ENCODE results near the gene FAM149A. TPM values are rescaled to one million over a fixed set of nuclear protein-coding genes. Genes with fewer than 3 reads are reported as not detected.

FAM149A gene
- polyA plus RNA-seq, 1 donor from 2014 or later = 9.1 TPM

DNA sequence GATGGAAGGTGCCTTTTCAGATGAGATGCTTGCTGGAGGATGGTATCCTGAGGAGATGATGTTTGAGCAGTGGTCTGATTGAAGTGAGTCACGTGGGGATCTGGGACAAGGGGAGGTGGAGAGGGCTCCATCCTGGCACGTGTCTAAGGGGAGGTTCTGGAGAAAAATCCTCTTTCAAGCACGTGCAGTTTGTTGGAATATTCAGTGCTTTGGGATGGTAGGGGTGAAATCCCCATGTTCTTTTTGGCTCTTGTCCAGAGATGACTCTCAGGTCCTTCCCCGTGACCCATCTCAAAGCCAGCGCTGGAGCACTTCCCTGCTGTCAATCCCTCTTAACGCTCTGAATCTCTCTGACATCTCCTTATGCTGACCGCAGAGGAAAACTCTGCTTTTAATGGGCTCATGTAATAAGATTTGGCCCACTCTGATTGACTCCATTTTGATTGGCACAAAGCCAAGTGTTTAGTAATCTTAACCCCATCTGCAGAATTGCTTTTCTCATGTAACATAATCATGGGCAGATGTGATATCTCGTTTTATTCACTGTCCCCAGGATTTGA lies 112.0 kb downstream of the FAM149A start:
- H3K79me2 ChIP-seq (replicated peaks; ENCODE audit: insufficient read depth, low read length) = no peaks in the 10 kb centered on the region
- no peaks in the 10 kb centered on the region for H4K20me1 ChIP-seq (ENCODE audit: insufficient read depth)
- H3K9ac ChIP-seq (ENCODE audit: low read length) = no peak overlapping the region
- H3F3A ChIP-seq (ENCODE audit: insufficient read depth, low read length, poor library complexity, severe bottlenecking) = no peaks in the 10 kb centered on the region
- H3K27me3 ChIP-seq (ENCODE audit: insufficient read depth, low read depth, low read length) = no peaks in the 10 kb centered on the region
- H2AFZ ChIP-seq (ENCODE audit: low read depth, low read length) = no peak overlapping the region
- H3K4me3 ChIP-seq (ENCODE audit: low read length) = no peak overlapping the region
- no peaks in the 10 kb centered on the region for H3K36me3 ChIP-seq (ENCODE audit: insufficient read depth, low read length)
- H3K27ac ChIP-seq (ENCODE audit: low read length) = no peak overlapping the region
- no peaks in the 10 kb centered on the region for H3K9me2 ChIP-seq (ENCODE audit: insufficient read depth, low read length)
- H3K9me3 ChIP-seq (ENCODE audit: low read length) = no peaks in the 10 kb centered on the region
- H3K4me2 ChIP-seq (ENCODE audit: low read length) = no peak overlapping the region
- TF ChIP-seq SMC3 (conservative IDR thresholded peaks at IDR 0.05; ENCODE audit: poor library complexity) = no peak

DNA sequence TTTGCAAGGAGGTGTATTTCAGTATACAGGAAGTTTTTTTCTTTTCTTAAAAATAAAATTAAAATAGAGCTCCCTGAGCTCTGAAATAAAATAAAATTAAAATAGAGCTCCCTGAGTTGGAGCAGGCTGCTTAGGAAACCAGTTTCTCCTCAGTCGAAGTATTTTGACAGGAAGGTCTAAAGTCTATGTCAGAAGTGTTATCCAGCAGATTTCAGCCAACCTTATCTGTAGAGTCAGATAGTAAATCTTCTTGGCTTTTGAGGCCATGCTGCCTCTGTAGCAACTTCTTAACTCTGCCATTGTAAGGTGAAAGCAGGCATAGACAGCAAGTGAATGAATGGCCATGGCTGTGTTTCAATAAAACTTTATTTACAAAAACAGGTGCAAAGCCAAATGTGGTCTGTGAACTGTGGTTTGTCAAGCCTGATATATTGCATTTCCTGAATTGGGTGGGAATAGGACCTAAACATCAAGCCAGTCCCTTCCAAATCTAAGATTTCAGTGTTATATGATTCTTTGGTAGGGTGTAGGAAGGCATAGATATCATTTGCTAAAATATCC lies 113.3 kb downstream of the FAM149A start:
- no peak for TF ChIP-seq MXI1 (conservative IDR thresholded peaks at IDR 0.05; ENCODE audit: poor library complexity, severe bottlenecking)
- TF ChIP-seq, protein P1, sequence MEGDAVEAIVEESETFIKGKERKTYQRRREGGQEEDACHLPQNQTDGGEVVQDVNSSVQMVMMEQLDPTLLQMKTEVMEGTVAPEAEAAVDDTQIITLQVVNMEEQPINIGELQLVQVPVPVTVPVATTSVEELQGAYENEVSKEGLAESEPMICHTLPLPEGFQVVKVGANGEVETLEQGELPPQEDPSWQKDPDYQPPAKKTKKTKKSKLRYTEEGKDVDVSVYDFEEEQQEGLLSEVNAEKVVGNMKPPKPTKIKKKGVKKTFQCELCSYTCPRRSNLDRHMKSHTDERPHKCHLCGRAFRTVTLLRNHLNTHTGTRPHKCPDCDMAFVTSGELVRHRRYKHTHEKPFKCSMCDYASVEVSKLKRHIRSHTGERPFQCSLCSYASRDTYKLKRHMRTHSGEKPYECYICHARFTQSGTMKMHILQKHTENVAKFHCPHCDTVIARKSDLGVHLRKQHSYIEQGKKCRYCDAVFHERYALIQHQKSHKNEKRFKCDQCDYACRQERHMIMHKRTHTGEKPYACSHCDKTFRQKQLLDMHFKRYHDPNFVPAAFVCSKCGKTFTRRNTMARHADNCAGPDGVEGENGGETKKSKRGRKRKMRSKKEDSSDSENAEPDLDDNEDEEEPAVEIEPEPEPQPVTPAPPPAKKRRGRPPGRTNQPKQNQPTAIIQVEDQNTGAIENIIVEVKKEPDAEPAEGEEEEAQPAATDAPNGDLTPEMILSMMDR (IDR thresholded peaks at IDR 0.05; ENCODE audit: poor library complexity, severe bottlenecking) = no peak
- TF ChIP-seq RAD21 (conservative IDR thresholded peaks at IDR 0.05) = no peak
- no peak for TF ChIP-seq EP300 (conservative IDR thresholded peaks at IDR 0.05; ENCODE audit: poor library complexity, severe bottlenecking)
- TF ChIP-seq TAF1 (IDR thresholded peaks at IDR 0.05; ENCODE audit: low read depth) = no peak
- Histone ChIP-seq H3K79me2 (replicated peaks; ENCODE audit: insufficient read depth, low read length) (no peaks in the 10 kb centered on the region), H3K27me3 (ENCODE audit: insufficient read depth, low read depth, low read length) (no peaks in the 10 kb centered on the region), H4K20me1 (ENCODE audit: insufficient read depth) (no peaks in the 10 kb centered on the region), H3K4me2 (ENCODE audit: low read length) (no peak overlapping the region), H3K9ac (ENCODE audit: low read length) (no peak overlapping the region), H2AFZ (ENCODE audit: low read depth, low read length) (no peak overlapping the region), H3K36me3 (ENCODE audit: insufficient read depth, low read length) (no peaks in the 10 kb centered on the region), H3K9me3 (ENCODE audit: low read length) (no peaks in the 10 kb centered on the region), H3F3A (ENCODE audit: insufficient read depth, low read length, poor library complexity, severe bottlenecking) (no peaks in the 10 kb centered on the region), H3K4me3 (ENCODE audit: low read length) (no peak overlapping the region), H3K27ac (ENCODE audit: low read length) (no peak overlapping the region), H3K9me2 (ENCODE audit: insufficient read depth, low read length) (no peaks in the 10 kb centered on the region)

DNA sequence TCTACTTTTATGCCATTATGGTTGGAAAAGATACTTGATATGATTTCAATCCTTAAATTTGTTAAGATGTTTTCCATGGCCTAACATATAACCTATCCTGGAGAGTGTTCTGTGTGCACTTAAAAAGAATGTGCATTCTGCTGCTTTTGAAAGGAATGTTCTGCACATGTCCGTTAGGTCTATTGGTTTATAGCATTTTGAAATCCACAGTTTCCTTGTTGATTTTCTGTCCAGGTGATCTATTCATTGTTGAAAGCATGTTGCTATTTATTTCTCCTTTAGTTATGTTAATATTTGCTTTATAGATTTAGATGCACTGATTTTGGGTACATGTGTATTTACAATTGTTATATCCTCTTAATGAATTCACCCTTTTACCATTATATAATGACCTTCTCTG lies 117.1 kb downstream of the FAM149A start:
- H3K4me2 ChIP-seq (ENCODE audit: low read length) = no peak overlapping the region
- no peaks in the 10 kb centered on the region for H3K79me2 ChIP-seq (replicated peaks; ENCODE audit: insufficient read depth, low read length)
- H3K9me3 ChIP-seq (ENCODE audit: low read length) = peaks cover 3% of the 10 kb centered on the region
- no peak overlapping the region for H2AFZ ChIP-seq (ENCODE audit: low read depth, low read length)
- no peak overlapping the region for H3K27ac ChIP-seq (ENCODE audit: low read length)
- H3K9me2 ChIP-seq (ENCODE audit: insufficient read depth, low read length) = no peaks in the 10 kb centered on the region
- H3K27me3 ChIP-seq (ENCODE audit: insufficient read depth, low read depth, low read length) = no peaks in the 10 kb centered on the region
- H3K4me3 ChIP-seq (ENCODE audit: low read length) = no peak overlapping the region
- H4K20me1 ChIP-seq (ENCODE audit: insufficient read depth) = no peaks in the 10 kb centered on the region
- H3K9ac ChIP-seq (ENCODE audit: low read length) = no peak overlapping the region
- TF ChIP-seq RAD21 (conservative IDR thresholded peaks at IDR 0.05) = no peak
- no peak for TF ChIP-seq TAF1 (IDR thresholded peaks at IDR 0.05; ENCODE audit: low read depth)
- TF ChIP-seq, protein P1 (IDR thresholded peaks at IDR 0.05; ENCODE audit: poor library complexity, severe bottlenecking) = no peak
- no peak for TF ChIP-seq MXI1 (conservative IDR thresholded peaks at IDR 0.05; ENCODE audit: poor library complexity, severe bottlenecking)
- TF ChIP-seq, protein P2, sequence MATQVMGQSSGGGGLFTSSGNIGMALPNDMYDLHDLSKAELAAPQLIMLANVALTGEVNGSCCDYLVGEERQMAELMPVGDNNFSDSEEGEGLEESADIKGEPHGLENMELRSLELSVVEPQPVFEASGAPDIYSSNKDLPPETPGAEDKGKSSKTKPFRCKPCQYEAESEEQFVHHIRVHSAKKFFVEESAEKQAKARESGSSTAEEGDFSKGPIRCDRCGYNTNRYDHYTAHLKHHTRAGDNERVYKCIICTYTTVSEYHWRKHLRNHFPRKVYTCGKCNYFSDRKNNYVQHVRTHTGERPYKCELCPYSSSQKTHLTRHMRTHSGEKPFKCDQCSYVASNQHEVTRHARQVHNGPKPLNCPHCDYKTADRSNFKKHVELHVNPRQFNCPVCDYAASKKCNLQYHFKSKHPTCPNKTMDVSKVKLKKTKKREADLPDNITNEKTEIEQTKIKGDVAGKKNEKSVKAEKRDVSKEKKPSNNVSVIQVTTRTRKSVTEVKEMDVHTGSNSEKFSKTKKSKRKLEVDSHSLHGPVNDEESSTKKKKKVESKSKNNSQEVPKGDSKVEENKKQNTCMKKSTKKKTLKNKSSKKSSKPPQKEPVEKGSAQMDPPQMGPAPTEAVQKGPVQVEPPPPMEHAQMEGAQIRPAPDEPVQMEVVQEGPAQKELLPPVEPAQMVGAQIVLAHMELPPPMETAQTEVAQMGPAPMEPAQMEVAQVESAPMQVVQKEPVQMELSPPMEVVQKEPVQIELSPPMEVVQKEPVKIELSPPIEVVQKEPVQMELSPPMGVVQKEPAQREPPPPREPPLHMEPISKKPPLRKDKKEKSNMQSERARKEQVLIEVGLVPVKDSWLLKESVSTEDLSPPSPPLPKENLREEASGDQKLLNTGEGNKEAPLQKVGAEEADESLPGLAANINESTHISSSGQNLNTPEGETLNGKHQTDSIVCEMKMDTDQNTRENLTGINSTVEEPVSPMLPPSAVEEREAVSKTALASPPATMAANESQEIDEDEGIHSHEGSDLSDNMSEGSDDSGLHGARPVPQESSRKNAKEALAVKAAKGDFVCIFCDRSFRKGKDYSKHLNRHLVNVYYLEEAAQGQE (IDR thresholded peaks at IDR 0.05; ENCODE audit: borderline replicate concordance) = no peak
- TF ChIP-seq EZH2 (IDR thresholded peaks at IDR 0.05; ENCODE audit: borderline replicate concordance, insufficient read depth, low read length, poor library complexity, severe bottlenecking) = no peak
- no peak for TF ChIP-seq POLR2AphosphoS5 (IDR thresholded peaks at IDR 0.05)
- TF ChIP-seq SMC3 (conservative IDR thresholded peaks at IDR 0.05; ENCODE audit: poor library complexity) = no peak
- TF ChIP-seq EP300 (conservative IDR thresholded peaks at IDR 0.05; ENCODE audit: poor library complexity, severe bottlenecking) = no peak
- no peaks in the 10 kb centered on the region for H3F3A ChIP-seq (ENCODE audit: insufficient read depth, low read length, poor library complexity, severe bottlenecking)
- no peaks in the 10 kb centered on the region for H3K36me3 ChIP-seq (ENCODE audit: insufficient read depth, low read length)
